HepG2 (cell line): ENCODE measurements around the gene PLEKHA8. TPM values are rescaled to one million over a fixed set of nuclear protein-coding genes. Genes with fewer than 3 reads are reported as not detected.

ENCODE experiments used
- ADNP ChIP-seq: sonication (generic); formaldehyde crosslinking; IDR thresholded peaks from 2 replicates; pipeline ENCODE4 v1.4.0; 2020; ENCODE audit warnings: missing genetic modification reagents
- ARNT2 ChIP-seq: sonication (generic); formaldehyde crosslinking; IDR thresholded peaks from 2 replicates; pipeline ENCODE4 v1.8.0; 2022; ENCODE audit warnings: mild to moderate bottlenecking, low read depth, missing genetic modification reagents, moderate library complexity
- BCL3 ChIP-seq: sonication (generic); formaldehyde crosslinking; IDR thresholded peaks from 2 replicates; pipeline ENCODE4 v1.5.1; 2020; ENCODE audit warnings: mild to moderate bottlenecking, missing genetic modification reagents, moderate library complexity
- BCLAF1 ChIP-seq: fragments of 450-650 bp; IDR thresholded peaks from 2 replicates; pipeline ENCODE4 v1.6.1; 2017; ENCODE audit warnings: mild to moderate bottlenecking
- E2F2 ChIP-seq: sonication (generic); formaldehyde crosslinking; IDR thresholded peaks from 2 replicates; pipeline ENCODE4 v1.4.0; 2020; ENCODE audit warnings: missing genetic modification reagents, borderline replicate concordance
- ELF4 ChIP-seq: sonication (generic); formaldehyde crosslinking; IDR thresholded peaks from 2 replicates; pipeline ENCODE4 v1.5.0; 2020; ENCODE audit warnings: missing genetic modification reagents, mild to moderate bottlenecking, moderate library complexity, borderline replicate concordance
- HNRNPH1 ChIP-seq: fragments of 200-400 bp; formaldehyde crosslinking; optimal IDR thresholded peaks from 2 replicates; pipeline ENCODE3; 2017; ENCODE audit warnings: mild to moderate bottlenecking, low read depth, low read length
- HOXA9 ChIP-seq: sonication (generic); formaldehyde crosslinking; IDR thresholded peaks from 2 replicates; pipeline ENCODE4 v1.8.1; 2022; ENCODE audit warnings: missing genetic modification reagents, mild to moderate bottlenecking, moderate library complexity, borderline replicate concordance
- MAX ChIP-seq: IDR thresholded peaks from 2 replicates; pipeline ENCODE4 v1.6.1; 2012; ENCODE audit warnings: inconsistent platforms
- MEF2D ChIP-seq: sonication (generic); formaldehyde crosslinking; IDR thresholded peaks from 2 replicates; pipeline ENCODE4 v1.5.1; 2020; ENCODE audit warnings: mild to moderate bottlenecking, missing genetic modification reagents
- MIER3 ChIP-seq: IDR thresholded peaks from 2 replicates; pipeline ENCODE4 v1.6.1; 2016; ENCODE audit warnings: missing compliant biosample characterization, borderline replicate concordance
- RELA ChIP-seq: sonication (generic); formaldehyde crosslinking; IDR thresholded peaks from 2 replicates; pipeline ENCODE4 v1.4.0; 2020; ENCODE audit warnings: missing genetic modification reagents
- RFXANK ChIP-seq: IDR thresholded peaks from 2 replicates; pipeline ENCODE4 v1.6.1; 2016
- SNAPC2 ChIP-seq: sonication (generic); formaldehyde crosslinking; IDR thresholded peaks from 2 replicates; pipeline ENCODE4 v1.8.1; 2022; ENCODE audit warnings: mild to moderate bottlenecking, missing genetic modification reagents
- SOX5 ChIP-seq: IDR thresholded peaks from 2 replicates; pipeline ENCODE4 v1.6.1; 2016; ENCODE audit warnings: borderline replicate concordance
- U2AF1 ChIP-seq: fragments of 200-400 bp; formaldehyde crosslinking; optimal IDR thresholded peaks from 2 replicates; pipeline ENCODE3; 2017; ENCODE audit warnings: mild to moderate bottlenecking, low read depth, low read length
- XBP1 ChIP-seq: sonication (generic); formaldehyde crosslinking; IDR thresholded peaks from 2 replicates; pipeline ENCODE4 v1.5.0; 2020; ENCODE audit warnings: missing genetic modification reagents
- ZKSCAN1 ChIP-seq: fragments of 150-350 bp; IDR thresholded peaks from 2 replicates; pipeline ENCODE4 v1.6.1; 2014; ENCODE audit warnings: low read length
- ZNF12 ChIP-seq: sonication (generic); formaldehyde crosslinking; IDR thresholded peaks from 2 replicates; pipeline ENCODE4 v1.5.0; 2020; ENCODE audit warnings: missing genetic modification reagents
- ZNF577 ChIP-seq: sonication (generic); formaldehyde crosslinking; IDR thresholded peaks from 2 replicates; pipeline ENCODE4 v1.4.0; 2020; ENCODE audit warnings: mild to moderate bottlenecking, low read depth, missing genetic modification reagents, borderline replicate concordance
- ZNF616 ChIP-seq: sonication (generic); formaldehyde crosslinking; IDR thresholded peaks from 2 replicates; pipeline ENCODE4 v1.5.0; 2020; ENCODE audit warnings: low read depth, mild to moderate bottlenecking, missing genetic modification reagents
- ZNF724P ChIP-seq: sonication (generic); formaldehyde crosslinking; IDR thresholded peaks from 2 replicates; pipeline ENCODE4 v1.8.0; 2022; ENCODE audit warnings: missing genetic modification reagents, borderline replicate concordance
- polyA plus RNA-seq, 8 experiments: library from polyadenylated mRNA; depleted of rRNA in 3 of 8; stranded (reverse) in 7 of 8; unstranded in 1 of 8; fragments of >200 nt; fragmentation: Illumina TruSeq in 4 of 8; extraction: Trizol in 4 of 8; gene quantifications; 2 replicates each; pipeline versions ENCODE4 v1.2.1 to v1.2.3, GENCODE V29; 2011 to 2016; ENCODE audit warnings: low read depth in 4 of 8, missing spikeins in 1 of 8, mixed read lengths in 1 of 8; ENCODE audit not compliant: insufficient read depth in 1 of 8
- total RNA-seq, 5 experiments: library from RNA; depleted of rRNA; stranded (reverse); fragments of >200 nt; fragmentation: Illumina TruSeq; extraction: Trizol; gene quantifications; 2 replicates each; pipeline ENCODE4 v1.2.3, GENCODE V29; 2016; ENCODE audit warnings: low read depth in 1 of 5

PLEKHA8 gene
- total and polyA plus RNA-seq, 2 of the 13 experiments (the other 11 are each of a cell fraction or from before 2014, with no cell fraction given) = 12.5 to 26.4 TPM

- TF ChIP-seq HNRNPH1 = no peak
- no peak for TF ChIP-seq U2AF1
- TF ChIP-seq XBP1 (CRISPR knock-in tag) = no peak
- no peak for TF ChIP-seq E2F2 (CRISPR knock-in tag)
- TF ChIP-seq SOX5 = no peak
- TF ChIP-seq ZNF577 (CRISPR knock-in tag) = no peak
- no peak for TF ChIP-seq RFXANK (CRISPR knock-in tag)
- TF ChIP-seq RELA (CRISPR knock-in tag) = no peak
- TF ChIP-seq ZNF616 (CRISPR knock-in tag) = 0 out of 2 replicates have a peak, but pooled peaks have one; percentile 46
- peak; percentile 75 for TF ChIP-seq MAX
- TF ChIP-seq ADNP (CRISPR knock-in tag) = no peak
- TF ChIP-seq ZNF724P = no peak
- 0 out of 2 replicates have a peak, but pooled peaks have one; percentile 19 for TF ChIP-seq MIER3
- TF ChIP-seq ARNT2 (CRISPR knock-in tag) = no peak
- no peak for TF ChIP-seq ZKSCAN1
- 0 out of 2 replicates have a peak, but pooled peaks have one; percentile 32 for TF ChIP-seq ZNF12 (CRISPR knock-in tag)
- TF ChIP-seq BCLAF1 = no peak
- peak; percentile 78; the same call in 1 of the 2 replicates for TF ChIP-seq BCL3 (CRISPR knock-in tag)
- TF ChIP-seq MEF2D (CRISPR knock-in tag) = no peak
- no peak for TF ChIP-seq SNAPC2 (CRISPR knock-in tag)
- TF ChIP-seq HOXA9 (CRISPR knock-in tag) = 0 out of 2 replicates have a peak, but pooled peaks have one; percentile 31
- TF ChIP-seq ELF4 (CRISPR knock-in tag) = no peak
Observed at GRCh38 chr7:29988424-29989256, 39.6 kb upstream of the PLEKHA8 start (continued).
